ENCODE results near the gene SPEF1. TPM values are rescaled to one million over a fixed set of nuclear protein-coding genes. Genes with fewer than 3 reads are reported as not detected.

The SPEF1 gene
- total and polyA plus RNA-seq, 2 of the 13 experiments (the other 11 are each of a cell fraction or from before 2014, with no cell fraction given): 0.11 to 0.27 TPM

GRCh38 chr20:3811467-3812258 lies 30.4 kb upstream of the SPEF1 start (continued):
- peak; percentile 92; the same call in 1 of the 2 replicates for TF ChIP-seq ZBTB4 (CRISPR knock-in tag; IDR thresholded peaks at IDR 0.05; ENCODE audit: borderline replicate concordance)
- TF ChIP-seq XRCC5 (optimal IDR thresholded peaks at IDR 0.05; ENCODE audit: low read length): peak; percentile 94
- peak; percentile 50; the same call in 1 of the 2 replicates for TF ChIP-seq KMT2A (CRISPR knock-in tag; IDR thresholded peaks at IDR 0.05)
- no peak; the same call in 1 of the 2 replicates for TF ChIP-seq ZHX1 (CRISPR knock-in tag; IDR thresholded peaks at IDR 0.05; ENCODE audit: low read depth)
- peak; percentile 85 for TF ChIP-seq HOMEZ (CRISPR knock-in tag; IDR thresholded peaks at IDR 0.05; ENCODE audit: low read depth)
- peak; percentile 90 for TF ChIP-seq PHF21A (CRISPR knock-in tag; IDR thresholded peaks at IDR 0.05)
- peak; percentile 81; the same call in 1 of the 2 replicates for TF ChIP-seq CHCHD3 (CRISPR knock-in tag; IDR thresholded peaks at IDR 0.05)
- no peak for TF ChIP-seq U2AF2 (IDR thresholded peaks at IDR 0.05; ENCODE audit: low read depth, low read length)
- TF ChIP-seq UBTF (CRISPR knock-in tag; IDR thresholded peaks at IDR 0.05): peak; percentile 84
